ENCODE measurements around the gene WFIKKN2.

WFIKKN2 gene

DNA sequence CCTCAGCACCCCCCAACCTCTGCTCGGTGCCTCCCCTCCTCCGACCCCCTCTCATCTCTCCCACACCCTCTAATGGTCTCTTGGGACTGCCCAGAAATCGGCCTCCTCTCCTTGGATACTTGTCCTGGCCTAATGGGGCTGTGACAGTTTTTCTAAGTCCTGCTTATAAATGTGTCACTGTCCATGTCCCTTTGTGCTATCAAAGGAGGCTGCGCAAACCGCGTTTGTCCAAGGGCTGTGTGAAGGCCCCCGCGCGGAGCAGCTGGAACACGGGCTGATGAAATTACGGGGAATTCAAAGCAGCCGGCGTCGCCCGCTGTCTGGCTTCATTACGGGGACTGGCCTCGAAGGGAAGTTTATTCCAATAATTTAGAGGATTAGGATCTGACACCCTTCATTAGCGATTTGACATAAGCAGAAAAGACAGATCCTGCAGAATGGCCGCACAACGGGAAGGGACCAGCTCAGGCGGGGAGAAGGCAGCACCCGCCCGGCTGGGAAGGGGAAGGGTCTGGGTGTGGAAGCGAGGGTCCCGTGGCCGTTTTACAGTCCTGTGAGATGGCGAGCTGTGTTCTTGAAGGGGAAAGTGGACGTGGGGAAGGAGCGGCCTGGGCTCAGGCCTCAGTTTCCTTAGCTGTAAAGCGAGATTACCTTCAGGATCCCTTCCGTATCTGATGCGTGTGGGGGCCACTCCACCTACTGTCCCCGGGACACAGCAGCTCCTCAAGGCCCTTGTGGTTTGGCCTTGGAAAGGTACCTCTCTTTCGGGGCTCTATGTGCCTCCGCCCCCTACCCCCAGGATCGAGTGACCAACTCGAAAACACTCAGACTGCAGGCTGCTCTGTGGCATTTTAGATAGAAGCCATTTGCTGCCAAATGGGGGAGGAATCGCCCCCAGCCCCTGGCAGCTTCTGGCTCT lies 1.6 kb upstream of the WFIKKN2 start:
- DNase-seq, result peak in 1 of 56 donors; percentile 21

DNA sequence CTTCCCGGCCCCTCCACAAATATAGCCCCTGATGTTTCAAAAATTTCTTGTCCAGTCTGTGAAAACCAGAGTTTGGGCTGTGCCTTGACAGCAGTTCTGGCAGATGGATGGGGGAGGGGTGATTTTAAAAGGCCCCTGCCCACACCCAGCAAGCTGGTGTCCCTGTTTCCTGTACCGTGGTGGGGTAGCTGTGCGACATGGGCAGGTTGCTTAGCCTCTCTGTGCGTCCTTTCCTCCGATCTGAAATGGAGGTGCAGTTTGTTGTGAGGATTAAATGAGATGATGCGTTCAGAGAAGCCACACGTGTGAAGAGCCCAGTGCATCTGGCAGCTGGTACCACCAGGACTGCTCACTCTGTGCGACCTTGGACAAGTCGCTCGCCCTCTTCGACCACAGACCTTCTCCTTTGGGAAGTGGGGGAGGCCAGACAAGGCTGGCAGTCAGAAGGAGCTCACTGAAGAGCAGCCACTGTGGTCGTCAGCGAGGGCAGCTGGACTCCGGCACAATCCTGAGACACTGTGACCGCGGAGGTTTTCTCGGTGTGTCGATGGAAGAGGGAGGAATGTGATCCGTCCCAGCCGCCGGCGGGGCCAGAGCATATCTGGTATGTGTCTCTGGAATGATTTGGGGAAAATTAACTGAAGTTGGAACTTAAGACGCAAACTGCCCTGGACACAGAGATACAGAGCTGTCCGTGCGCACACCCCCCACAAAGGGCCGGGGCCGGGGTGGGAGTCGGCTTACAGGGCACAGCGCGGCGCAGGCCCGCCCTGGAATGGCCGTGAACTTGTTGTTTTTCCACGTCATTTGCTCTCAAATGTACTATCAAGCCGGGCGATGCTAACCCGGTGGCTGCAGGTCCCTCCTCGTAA lies 721 bp upstream of the WFIKKN2 start:
- no peak for DNase-seq

DNA sequence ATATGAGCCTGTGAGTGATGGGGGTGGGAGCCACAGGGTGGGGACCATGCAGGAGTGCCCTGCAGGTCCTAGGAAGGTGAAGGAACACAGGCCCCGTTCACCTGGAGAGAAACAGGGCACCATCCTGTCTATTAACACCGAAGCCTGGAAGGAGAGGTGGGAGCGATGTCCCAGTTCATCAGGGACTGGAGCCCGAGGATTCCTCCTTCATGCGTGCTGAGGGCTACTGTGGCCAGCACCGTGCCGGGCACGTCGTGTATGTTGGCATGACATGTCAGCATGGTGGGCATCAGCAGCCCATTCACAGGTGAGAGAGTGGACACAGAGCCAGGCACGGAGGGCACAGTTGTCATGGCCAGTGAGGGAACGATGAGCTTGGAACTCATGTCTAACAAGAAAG lies 1.4 kb downstream of the WFIKKN2 start:
- DNase-seq, result no peak

DNA sequence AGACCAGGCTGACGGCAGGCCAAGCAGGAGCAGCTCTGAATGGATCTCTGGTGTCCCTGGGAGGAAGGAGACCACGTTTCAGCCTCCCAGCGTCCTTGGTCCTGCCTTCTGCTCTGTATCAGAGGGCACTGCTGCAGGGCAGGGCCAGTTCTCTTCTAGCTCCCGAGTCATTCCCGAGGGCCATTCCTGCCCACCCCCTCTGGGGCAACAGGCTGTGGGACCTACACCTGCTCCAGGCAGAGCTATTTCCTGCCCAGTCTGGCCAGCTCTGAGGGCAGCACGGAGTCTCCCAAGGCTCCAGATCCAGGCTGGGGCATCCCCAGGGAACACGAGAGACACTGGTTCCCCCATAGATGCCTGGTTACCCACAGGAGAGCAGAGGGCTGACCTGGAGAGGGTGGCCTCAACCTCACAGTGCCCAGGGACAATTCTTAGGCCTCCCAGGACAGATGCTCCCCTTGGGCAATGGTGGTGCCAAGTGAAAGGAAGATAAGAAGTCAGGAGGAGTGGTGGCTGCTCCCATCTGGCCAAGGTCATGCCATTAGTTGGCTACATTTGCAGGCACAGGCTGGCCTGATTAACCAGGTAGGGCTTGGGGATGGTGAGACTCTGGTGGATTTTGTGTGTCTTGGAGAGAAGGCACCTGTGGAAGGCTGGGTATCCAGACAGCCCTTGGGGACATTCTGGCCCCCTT lies 2.0 kb downstream of the WFIKKN2 start:
- DNase-seq, result no peak

DNA sequence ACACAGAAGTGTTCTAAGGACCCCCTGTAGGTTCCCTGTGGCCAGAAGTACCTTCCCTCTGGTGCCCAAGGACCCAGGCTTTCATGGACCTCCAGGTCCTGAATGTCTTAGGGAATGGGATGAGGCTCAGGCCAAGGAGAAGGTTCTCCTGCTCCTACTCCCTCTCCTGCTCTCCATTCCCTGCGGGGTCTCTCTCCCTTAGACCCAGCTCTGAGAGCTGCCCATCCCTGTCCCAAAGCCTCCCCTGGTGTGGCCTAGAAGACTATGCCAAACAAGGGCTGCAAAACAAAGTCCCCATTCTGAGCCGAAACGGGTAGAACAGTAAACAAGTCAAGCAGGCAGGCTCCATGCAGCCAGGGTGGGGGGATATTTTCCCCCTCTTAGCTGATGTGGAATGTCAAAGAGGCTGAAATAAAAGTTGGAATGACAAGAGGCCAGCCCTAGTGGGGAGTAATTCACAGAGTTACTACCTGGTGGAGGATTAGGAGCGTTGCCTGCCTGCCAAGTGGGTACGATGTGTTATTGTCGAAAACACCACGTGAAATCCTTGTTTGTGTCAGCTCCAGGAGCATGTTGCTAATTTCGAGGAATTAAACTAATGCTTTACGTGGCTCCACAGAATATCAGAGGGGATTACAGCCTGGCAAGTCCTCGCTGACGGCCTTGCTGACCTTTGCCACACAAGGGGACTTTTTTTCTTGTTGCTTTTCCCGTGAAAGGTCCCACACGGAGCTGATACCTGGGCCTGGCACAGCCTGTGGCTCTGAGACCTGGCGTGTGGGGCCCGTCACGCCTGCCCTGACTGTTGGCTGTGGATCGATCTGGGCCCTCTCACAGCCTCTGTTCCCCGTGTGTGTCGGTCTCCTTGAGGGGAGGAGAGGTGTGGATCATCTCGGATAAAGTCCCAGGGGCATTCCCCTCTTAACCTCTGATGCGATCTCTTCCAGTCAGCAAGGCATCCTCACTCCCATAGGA lies 2.9 kb downstream of the WFIKKN2 start:
- peak in 31 of 56 donors; percentile 18 to 72 (median 36) for DNase-seq

DNA sequence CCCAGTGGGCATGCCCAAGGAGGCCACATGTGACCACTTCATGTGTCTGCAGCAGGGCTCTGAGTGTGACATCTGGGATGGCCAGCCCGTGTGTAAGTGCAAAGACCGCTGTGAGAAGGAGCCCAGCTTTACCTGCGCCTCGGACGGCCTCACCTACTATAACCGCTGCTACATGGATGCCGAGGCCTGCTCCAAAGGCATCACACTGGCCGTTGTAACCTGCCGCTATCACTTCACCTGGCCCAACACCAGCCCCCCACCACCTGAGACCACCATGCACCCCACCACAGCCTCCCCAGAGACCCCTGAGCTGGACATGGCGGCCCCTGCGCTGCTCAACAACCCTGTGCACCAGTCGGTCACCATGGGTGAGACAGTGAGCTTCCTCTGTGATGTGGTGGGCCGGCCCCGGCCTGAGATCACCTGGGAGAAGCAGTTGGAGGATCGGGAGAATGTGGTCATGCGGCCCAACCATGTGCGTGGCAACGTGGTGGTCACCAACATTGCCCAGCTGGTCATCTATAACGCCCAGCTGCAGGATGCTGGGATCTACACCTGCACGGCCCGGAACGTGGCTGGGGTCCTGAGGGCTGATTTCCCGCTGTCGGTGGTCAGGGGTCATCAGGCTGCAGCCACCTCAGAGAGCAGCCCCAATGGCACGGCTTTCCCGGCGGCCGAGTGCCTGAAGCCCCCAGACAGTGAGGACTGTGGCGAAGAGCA lies 4.4 kb downstream of the WFIKKN2 start:
- no peak for DNase-seq

DNA sequence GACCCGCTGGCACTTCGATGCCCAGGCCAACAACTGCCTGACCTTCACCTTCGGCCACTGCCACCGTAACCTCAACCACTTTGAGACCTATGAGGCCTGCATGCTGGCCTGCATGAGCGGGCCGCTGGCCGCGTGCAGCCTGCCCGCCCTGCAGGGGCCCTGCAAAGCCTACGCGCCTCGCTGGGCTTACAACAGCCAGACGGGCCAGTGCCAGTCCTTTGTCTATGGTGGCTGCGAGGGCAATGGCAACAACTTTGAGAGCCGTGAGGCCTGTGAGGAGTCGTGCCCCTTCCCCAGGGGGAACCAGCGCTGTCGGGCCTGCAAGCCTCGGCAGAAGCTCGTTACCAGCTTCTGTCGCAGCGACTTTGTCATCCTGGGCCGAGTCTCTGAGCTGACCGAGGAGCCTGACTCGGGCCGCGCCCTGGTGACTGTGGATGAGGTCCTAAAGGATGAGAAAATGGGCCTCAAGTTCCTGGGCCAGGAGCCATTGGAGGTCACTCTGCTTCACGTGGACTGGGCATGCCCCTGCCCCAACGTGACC lies 5.0 kb downstream of the WFIKKN2 start:
- DNase-seq, result no peak

DNA sequence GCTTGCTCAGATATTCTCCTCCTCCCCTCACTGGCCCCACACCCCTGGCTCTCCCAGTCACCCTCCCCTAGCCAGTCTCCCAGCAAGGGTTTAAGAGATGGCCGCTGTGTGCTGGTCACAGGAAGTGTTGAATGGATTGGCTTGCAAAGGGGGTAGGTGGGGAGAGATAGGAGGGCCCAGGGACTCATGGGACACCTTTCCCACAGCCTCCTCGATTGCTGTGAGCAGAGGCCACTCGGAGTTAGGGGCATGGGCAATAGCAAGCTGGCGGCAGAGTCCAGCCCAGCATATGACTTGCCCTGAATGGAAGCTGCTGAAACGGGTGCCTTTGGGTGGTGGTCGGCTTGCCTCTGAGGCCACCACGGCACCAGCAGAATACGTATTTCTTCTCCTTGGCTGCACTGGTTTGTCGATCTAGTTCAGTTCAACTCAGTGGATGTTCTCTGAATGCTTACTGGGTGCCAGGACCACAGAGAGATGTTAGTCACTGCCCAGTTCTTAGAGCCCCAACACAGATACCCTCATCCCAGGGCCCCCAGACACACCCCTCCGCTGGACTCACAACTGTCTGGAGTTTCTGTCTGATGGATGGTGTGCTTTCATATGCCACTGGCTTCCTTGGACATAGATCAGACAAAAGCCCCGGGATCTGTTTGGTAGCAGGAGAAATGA lies 6.0 kb downstream of the WFIKKN2 start:
- DNase-seq, result no peak

DNA sequence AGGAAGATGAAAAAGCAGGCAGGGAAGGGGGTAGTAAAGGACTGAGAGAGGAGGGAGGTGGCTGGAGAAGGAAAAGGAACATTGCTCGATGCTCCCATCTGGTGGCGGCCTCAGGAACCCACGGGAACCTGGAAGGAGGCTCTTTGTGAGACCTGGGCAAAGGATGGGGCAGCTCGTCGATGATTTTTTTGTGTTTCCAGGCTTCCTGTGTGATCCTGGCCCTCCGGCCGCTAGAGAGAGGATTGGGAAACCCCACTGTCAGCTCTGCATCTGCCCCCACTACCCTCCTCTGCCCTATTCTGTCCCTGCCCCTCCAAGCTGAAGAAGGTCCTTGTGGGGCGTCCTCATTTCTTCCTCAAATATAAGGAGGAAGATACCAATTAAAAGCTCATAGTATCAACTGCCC lies 6.6 kb downstream of the WFIKKN2 start:
- DNase-seq, result peak in 44 of 56 donors; percentile 24 to 85 (median 64)

DNA sequence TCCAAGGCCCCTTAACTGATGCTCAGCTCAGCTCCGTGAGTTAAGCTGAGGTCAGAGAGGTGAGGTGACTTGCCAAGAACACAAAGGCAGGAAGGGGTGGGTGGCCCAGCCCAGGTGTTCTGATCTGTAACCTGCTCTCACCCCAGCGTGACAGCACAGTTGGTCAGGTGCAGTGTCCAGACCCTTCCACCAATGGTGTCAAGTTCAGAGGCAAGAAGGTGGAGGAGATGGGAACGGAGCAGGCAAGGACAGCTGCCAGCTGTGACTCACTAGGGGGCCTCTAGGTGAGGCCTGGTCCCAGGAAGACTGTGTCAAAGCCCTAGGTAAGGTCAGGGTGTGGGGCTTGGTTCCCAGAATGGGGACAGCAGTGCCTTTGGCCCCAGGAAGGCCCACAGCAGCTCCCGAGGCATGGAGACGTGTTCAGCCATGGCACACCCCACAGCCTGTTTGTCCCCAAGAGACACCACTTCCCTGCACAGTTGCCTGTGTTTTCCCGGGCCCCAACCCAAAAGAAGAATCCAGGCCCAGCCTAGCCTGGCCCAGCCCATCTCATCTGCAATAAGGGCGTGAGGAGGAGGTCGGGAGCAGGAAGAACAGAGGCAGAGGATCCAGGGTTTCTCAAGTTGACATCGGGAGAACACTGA lies 7.2 kb downstream of the WFIKKN2 start:
- no peak for DNase-seq

DNA sequence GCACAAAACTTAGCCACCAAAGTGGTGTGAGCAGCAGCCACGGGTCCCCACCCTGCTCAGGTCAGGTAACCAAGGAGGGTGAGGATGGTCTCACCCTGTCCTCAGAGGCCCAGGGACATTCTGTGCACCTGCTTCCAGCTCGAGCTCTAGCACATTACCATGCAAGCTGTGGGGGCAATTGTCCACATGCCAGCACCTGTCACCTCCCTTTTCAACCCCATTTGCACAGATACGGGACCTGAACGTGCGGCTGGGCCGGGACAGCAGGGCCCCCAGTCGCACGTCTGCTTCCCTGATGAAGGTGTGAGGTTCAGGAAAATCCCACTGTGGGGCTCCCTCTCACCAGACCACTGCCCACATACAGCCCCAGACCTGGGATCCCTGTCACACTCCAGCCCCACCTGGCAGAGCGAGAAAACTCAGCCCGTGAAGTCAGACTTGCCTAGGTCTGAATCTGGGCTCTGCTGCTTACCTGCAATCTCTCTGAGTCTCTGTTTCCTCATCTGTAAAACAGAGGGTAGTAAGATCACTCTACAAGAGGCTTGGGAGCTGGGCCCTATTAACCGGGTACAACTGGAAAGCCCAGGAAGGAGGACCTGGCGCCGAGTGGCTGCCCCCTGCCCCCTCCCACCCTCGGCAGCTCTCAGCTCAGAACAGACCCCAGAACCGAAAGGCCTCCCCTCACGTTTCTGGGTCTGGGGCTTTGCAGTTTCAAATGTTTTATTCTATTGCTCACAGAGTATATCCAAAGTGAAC lies 7.9 kb downstream of the WFIKKN2 start:
- DNase-seq, result no peak

DNA sequence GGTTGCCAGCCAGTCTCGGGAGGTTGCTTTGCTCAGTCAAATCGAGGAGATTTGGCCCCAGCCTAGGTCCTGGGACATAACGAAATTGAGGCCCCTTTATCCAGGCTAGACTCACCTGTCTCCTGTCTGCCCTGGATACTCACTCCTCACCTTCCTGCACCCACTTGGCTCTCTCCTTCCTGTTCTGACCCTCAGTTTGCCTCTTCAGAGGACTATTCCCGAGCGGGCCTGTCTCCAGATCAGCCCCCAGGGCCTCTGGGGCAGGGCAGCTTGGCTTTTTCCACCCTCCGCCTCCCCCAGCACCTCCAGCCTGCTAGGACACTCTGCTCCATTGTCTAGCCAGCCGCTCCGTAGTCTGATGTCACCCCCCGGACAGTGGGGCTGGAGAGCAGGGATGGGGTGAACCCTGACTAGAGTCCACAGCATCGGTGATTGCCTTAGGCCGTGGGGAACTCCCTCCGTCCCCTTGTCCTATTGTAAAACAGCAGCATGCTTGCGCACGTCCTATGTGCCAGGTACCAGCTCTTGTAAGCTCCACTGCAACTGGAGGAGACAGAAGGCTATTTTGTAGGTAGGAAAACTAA lies 8.8 kb downstream of the WFIKKN2 start:
- peak in 20 of 56 donors; percentile 15 to 62 (median 45) for DNase-seq

DNA sequence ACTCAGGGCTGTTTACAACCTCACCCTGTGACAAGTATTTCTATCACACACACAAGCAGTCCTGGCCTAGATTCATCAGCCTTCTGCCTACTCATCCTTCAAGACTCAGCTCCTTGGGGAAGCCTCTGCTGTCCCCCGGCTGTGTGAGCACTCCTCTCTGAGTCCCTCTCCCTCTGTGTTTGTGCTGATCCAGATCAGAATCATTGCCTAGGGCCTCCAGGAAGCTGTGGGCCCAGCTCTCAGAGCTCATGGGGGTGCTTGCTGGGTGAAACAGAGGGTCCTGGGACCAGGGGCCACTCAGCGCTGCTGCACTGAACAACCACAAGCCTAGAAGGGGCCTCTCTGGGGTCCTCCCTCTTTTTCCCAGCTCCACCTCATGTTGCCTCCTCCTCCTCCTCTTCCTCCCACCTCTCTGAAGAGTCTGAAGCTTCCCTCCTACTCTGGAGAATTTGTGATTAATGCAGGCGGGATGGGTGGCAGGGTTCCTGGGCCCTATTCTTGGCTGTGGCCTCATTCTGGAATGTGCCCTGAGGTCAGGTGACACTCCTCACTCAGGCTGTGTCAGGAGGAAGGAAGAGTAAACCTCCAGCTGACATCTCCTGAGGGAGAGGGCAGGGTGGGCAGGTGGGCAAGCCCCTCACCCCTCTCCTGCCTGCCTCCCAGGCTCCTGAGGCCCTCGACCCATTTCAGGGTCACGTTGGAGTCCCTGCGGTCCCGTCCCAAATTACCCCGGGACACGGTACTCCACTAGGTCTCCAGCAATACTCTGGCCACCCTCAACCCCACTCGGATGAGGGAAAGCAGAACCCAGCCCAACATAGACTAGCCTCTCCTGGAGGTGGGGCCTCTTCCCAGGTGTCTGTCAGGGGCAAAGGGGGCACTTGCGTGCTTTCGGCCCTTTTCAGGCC lies 10.1 kb downstream of the WFIKKN2 start:
- DNase-seq, result no peak

DNA sequence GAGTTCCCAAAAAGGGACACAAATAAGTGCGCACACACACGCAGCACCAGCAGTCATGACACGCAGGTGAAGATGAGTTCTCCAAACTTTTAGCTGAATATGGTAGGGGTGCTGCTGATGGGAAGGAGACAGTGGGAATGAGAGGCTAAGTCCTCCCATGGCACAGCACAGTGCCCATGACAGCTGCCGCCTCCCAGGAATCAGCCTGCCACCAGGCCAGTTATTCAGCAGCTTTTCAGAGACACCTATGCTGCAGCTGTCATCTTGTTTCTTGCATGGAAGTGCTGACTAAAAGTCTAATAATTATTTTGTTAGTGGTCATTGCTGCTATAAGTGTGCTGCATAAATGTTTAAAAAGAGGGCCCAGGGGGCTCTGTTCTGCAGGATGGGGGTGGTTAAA lies 12.2 kb downstream of the WFIKKN2 start:
- DNase-seq, result no peak

DNA sequence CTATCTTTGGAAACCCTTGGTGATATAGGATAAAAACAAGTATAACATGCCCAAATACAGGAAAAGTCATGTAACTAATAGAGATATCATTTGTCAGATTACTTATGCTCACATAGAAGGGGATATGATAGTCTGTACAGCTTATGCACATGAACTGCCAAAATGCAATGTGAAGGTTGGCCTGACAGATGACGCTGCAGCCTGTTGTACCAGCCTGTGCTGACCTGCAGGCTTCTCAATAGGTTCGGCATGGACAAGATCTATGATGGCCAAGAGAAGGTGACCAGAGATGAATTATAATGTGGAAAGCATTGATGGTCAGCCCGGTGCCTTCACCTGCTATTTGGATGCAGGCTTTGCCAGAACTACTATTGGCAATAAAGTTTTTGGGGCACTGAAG lies 12.7 kb downstream of the WFIKKN2 start:
- no peak for DNase-seq

DNA sequence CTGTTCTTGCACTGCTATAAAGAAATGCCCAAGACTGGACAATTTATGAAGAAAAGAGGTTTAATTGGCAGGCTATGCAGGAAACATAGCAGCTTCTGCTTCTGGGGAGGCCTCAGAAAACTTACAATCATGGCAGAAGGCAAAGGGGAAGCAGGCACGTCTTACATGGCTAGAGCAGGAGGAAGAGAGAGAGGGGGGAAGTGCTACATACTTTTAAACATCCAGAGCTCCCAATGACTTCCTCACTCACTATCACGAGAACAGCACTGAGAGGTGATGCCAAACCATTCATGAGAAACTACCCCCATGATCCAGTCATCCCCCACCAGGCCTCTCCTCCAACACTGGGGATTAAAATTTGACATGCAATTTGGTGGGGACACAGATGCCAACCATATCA lies 13.3 kb downstream of the WFIKKN2 start:
- no peak for DNase-seq
